GM23338 (cell line): ENCODE measurements around the gene TBCD. TPM values are rescaled to one million over a fixed set of nuclear protein-coding genes. Genes with fewer than 3 reads are reported as not detected.

ENCODE experiments used
- ATAC-seq: fragments of 200-7000 bp; cut with Tn5 transposase; 3 replicates; pipeline ENCODE4 v1.9.1; 2020
- DNase-seq: peaks from one replicate; pipeline ENCODE4 v3.0.0-alpha.2; 2015; ENCODE audit warnings: low spot score
- H2AFZ ChIP-seq: fragments of 200-600 bp; sonication (generic); 2 replicates; pipeline ENCODE4 v1.8.0; 2016; ENCODE audit warnings: antibody characterized with exemption, mild to moderate bottlenecking, moderate library complexity
- H3F3A ChIP-seq: fragments of 200-600 bp; sonication (generic); replicated peaks from 2 replicates; pipeline ENCODE4 v1.8.0; 2017; ENCODE audit warnings: antibody characterized with exemption, mixed run types, low read depth
- H3K27ac ChIP-seq: fragments of 200-600 bp; sonication (generic); 2 replicates; pipeline ENCODE4 v1.6.1; 2016; ENCODE audit warnings: low read depth
- H3K27me3 ChIP-seq: fragments of 200-600 bp; sonication (generic); 2 replicates; pipeline ENCODE4 v1.8.0; 2016; ENCODE audit warnings: mild to moderate bottlenecking, mixed run types, moderate library complexity; ENCODE audit not compliant: insufficient read depth
- H3K36me3 ChIP-seq: fragments of 200-600 bp; sonication (generic); 2 replicates; pipeline ENCODE4 v1.8.0; 2016; ENCODE audit warnings: mild to moderate bottlenecking; ENCODE audit not compliant: insufficient read depth
- H3K4me1 ChIP-seq: fragments of 200-600 bp; sonication (generic); 2 replicates; pipeline ENCODE4 v1.8.0; 2016; ENCODE audit warnings: mild to moderate bottlenecking, moderate library complexity; ENCODE audit not compliant: insufficient read depth
- H3K4me2 ChIP-seq: fragments of 200-600 bp; sonication (generic); 2 replicates; pipeline ENCODE4 v1.7.1; 2017; ENCODE audit warnings: mixed run types
- H3K4me3 ChIP-seq: fragments of 200-600 bp; sonication (generic); 2 replicates; pipeline ENCODE4 v1.6.1; 2016; ENCODE audit warnings: mixed run types
- H3K79me2 ChIP-seq: fragments of 200-600 bp; sonication (generic); replicated peaks from 2 replicates; pipeline ENCODE4 v1.8.0; 2017; ENCODE audit warnings: mild to moderate bottlenecking; ENCODE audit not compliant: insufficient read depth
- H3K9me2 ChIP-seq: fragments of 200-600 bp; sonication (generic); 2 replicates; pipeline ENCODE4 v1.8.0; 2017; ENCODE audit not compliant: insufficient read depth
- H4K20me1 ChIP-seq: fragments of 200-600 bp; sonication (generic); replicated peaks from 2 replicates; pipeline ENCODE4 v1.8.0; 2017; ENCODE audit warnings: mild to moderate bottlenecking; ENCODE audit not compliant: insufficient read depth
- H3K27ac Mint-ChIP-seq: 2 replicates; pipeline ENCODE4 v1.8.0; 2020; ENCODE audit warnings: inconsistent platforms, mild to moderate bottlenecking, moderate library complexity, mixed read lengths
- H3K27me3 Mint-ChIP-seq: 3 replicates; pipeline ENCODE4 v1.8.0; 2022; ENCODE audit warnings: low read depth, mild to moderate bottlenecking, moderate library complexity, mixed read lengths, inconsistent platforms; ENCODE audit not compliant: insufficient read depth, poor library complexity
- H3K36me3 Mint-ChIP-seq: 3 replicates; pipeline ENCODE4 v1.8.0; 2021; ENCODE audit warnings: low read depth, mild to moderate bottlenecking, inconsistent platforms, moderate library complexity, mixed read lengths
- H3K4me1 Mint-ChIP-seq: 3 replicates; pipeline ENCODE4 v1.8.0; 2020; ENCODE audit warnings: mild to moderate bottlenecking, inconsistent platforms, mixed read lengths
- H3K4me3 Mint-ChIP-seq: 3 replicates; pipeline ENCODE4 v1.8.0; 2021; ENCODE audit warnings: moderate library complexity, mild to moderate bottlenecking, inconsistent platforms, mixed read lengths
- H3K9me3 Mint-ChIP-seq: 3 replicates; pipeline ENCODE4 v1.8.0; 2020; ENCODE audit warnings: moderate library complexity, mild to moderate bottlenecking, inconsistent platforms, mixed read lengths
- CREB1 ChIP-seq: fragments of 250-450 bp; sonication (Bioruptor Pico); IDR thresholded peaks from 2 replicates; pipeline ENCODE4 v1.5.0; 2020; ENCODE audit warnings: low read depth, mild to moderate bottlenecking, moderate library complexity
- EZH2 ChIP-seq: fragments of 200-600 bp; sonication (generic); IDR thresholded peaks from one replicate; pipeline ENCODE4 v1.8.0; 2017; ENCODE audit warnings: antibody characterized with exemption, mild to moderate bottlenecking, low read depth; ENCODE audit not compliant: unreplicated experiment
- EZH2phosphoT487 ChIP-seq: fragments of 200-600 bp; sonication (generic); IDR thresholded peaks from one replicate; pipeline ENCODE4 v1.8.1; 2018; ENCODE audit warnings: antibody characterized with exemption; ENCODE audit not compliant: unreplicated experiment
- JUNB ChIP-seq: IDR thresholded peaks from one replicate; pipeline ENCODE4 v1.6.1; 2016; ENCODE audit warnings: antibody characterized with exemption; ENCODE audit not compliant: unreplicated experiment
- NANOG ChIP-seq: IDR thresholded peaks from 2 replicates; pipeline ENCODE4 v1.6.1; 2016; ENCODE audit warnings: antibody characterized with exemption, borderline replicate concordance
- POLR2AphosphoS5 ChIP-seq: IDR thresholded peaks from 2 replicates; pipeline ENCODE4 v1.6.1; 2016; ENCODE audit warnings: antibody characterized with exemption, low read depth
- REST ChIP-seq: IDR thresholded peaks from one replicate; pipeline ENCODE4 v1.6.1; 2018; ENCODE audit warnings: antibody characterized with exemption; ENCODE audit not compliant: unreplicated experiment
- STAT1 ChIP-seq: IDR thresholded peaks from one replicate; pipeline ENCODE4 v1.6.1; 2016; ENCODE audit warnings: antibody characterized with exemption; ENCODE audit not compliant: unreplicated experiment
- ZNF114 ChIP-seq: fragments of 250-450 bp; sonication (Bioruptor Pico); IDR thresholded peaks from 2 replicates; pipeline ENCODE4 v1.5.0; 2020; ENCODE audit warnings: mild to moderate bottlenecking, moderate library complexity
- ZNF331 ChIP-seq: fragments of 250-450 bp; sonication (Bioruptor Pico); IDR thresholded peaks from 2 replicates; pipeline ENCODE4 v1.5.0; 2020; ENCODE audit warnings: low read depth, mild to moderate bottlenecking, moderate library complexity
- ZNF462 ChIP-seq: fragments of 250-450 bp; sonication (Bioruptor Pico); IDR thresholded peaks from 2 replicates; pipeline ENCODE4 v1.5.0; 2020; ENCODE audit warnings: mild to moderate bottlenecking, moderate library complexity
- polyA plus RNA-seq: library from polyadenylated mRNA; unstranded; fragments of >200 nt; fragmentation: Nextera tagmentation; extraction: Ambion mirVana; gene quantifications from 2 replicates; pipeline ENCODE4 v1.2.1, GENCODE V29; 2016
- total RNA-seq: library from RNA; depleted of rRNA; stranded (reverse); fragments of >200 nt; shearing (Covaris generic); gene quantifications from 2 replicates; pipeline ENCODE4 v1.2.3, GENCODE V29; 2014
- TF ChIP-seq, protein P1 (sequence below): IDR thresholded peaks from 2 replicates; pipeline ENCODE4 v1.6.1; 2016; ENCODE audit warnings: antibody characterized with exemption
- TF ChIP-seq, protein P2 (sequence below), 2 experiments: fragments of 200-600 bp in 1 of 2; sonication (generic) in 1 of 2; conservative IDR thresholded peaks; 2 replicates each; pipeline versions ENCODE4 v1.5.1 to v1.6.1; 2016 to 2017; ENCODE audit warnings: antibody characterized with exemption in 2 of 2, low read depth in 2 of 2, mild to moderate bottlenecking in 2 of 2, moderate library complexity in 1 of 2

Gene TBCD
- total and polyA plus RNA-seq, 2 experiments from 2014 or later: 75.0 to 116 TPM

- Histone ChIP-seq H3K79me2 (no peaks in the 10 kb centered on the region), H3K36me3 (no peaks in the 10 kb centered on the region), H3F3A (no peaks in the 10 kb centered on the region), H3K4me2 (no peak overlapping the region), H3K27ac (no peak overlapping the region), H4K20me1 (no peaks in the 10 kb centered on the region), H3K27me3 (no peaks in the 10 kb centered on the region), H3K4me1 (peaks cover 9% of the 10 kb centered on the region; the same call in 1 of the 2 replicates), H2AFZ (no peak overlapping the region), H3K9me2 (no peaks in the 10 kb centered on the region), H3K4me3 (no peak overlapping the region)
- ATAC-seq (no peak), DNase-seq (no peak)
- H3K27ac Mint-ChIP-seq: no peak overlapping the region
- H3K4me3 Mint-ChIP-seq: no peak overlapping the region
- H3K4me1 Mint-ChIP-seq: peaks cover 19% of the 10 kb centered on the region
- peaks cover 7% of the 10 kb centered on the region; the same call in 2 of the 3 replicates for H3K36me3 Mint-ChIP-seq
- no peak for TF ChIP-seq ZNF331 (CRISPR knock-in tag)
- TF ChIP-seq STAT1: no peak
- TF ChIP-seq, protein P1, sequence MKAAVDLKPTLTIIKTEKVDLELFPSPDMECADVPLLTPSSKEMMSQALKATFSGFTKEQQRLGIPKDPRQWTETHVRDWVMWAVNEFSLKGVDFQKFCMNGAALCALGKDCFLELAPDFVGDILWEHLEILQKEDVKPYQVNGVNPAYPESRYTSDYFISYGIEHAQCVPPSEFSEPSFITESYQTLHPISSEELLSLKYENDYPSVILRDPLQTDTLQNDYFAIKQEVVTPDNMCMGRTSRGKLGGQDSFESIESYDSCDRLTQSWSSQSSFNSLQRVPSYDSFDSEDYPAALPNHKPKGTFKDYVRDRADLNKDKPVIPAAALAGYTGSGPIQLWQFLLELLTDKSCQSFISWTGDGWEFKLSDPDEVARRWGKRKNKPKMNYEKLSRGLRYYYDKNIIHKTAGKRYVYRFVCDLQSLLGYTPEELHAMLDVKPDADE: no peak
- no peak for TF ChIP-seq REST
- TF ChIP-seq, protein P2, sequence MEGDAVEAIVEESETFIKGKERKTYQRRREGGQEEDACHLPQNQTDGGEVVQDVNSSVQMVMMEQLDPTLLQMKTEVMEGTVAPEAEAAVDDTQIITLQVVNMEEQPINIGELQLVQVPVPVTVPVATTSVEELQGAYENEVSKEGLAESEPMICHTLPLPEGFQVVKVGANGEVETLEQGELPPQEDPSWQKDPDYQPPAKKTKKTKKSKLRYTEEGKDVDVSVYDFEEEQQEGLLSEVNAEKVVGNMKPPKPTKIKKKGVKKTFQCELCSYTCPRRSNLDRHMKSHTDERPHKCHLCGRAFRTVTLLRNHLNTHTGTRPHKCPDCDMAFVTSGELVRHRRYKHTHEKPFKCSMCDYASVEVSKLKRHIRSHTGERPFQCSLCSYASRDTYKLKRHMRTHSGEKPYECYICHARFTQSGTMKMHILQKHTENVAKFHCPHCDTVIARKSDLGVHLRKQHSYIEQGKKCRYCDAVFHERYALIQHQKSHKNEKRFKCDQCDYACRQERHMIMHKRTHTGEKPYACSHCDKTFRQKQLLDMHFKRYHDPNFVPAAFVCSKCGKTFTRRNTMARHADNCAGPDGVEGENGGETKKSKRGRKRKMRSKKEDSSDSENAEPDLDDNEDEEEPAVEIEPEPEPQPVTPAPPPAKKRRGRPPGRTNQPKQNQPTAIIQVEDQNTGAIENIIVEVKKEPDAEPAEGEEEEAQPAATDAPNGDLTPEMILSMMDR (conservative IDR thresholded peaks at IDR 0.05; ENCODE audit: low read depth in 2 of 2): no peak
- TF ChIP-seq CREB1 (CRISPR knock-in tag): no peak
- no peak for TF ChIP-seq POLR2AphosphoS5
- no peak for TF ChIP-seq EZH2
- no peak for TF ChIP-seq EZH2phosphoT487
- no peak for TF ChIP-seq ZNF114 (CRISPR knock-in tag)
- no peak for TF ChIP-seq NANOG
- TF ChIP-seq JUNB: no peak
- TF ChIP-seq ZNF462 (CRISPR knock-in tag): no peak
- peaks cover 16% of the 10 kb centered on the region for H3K9me3 Mint-ChIP-seq
- H3K27me3 Mint-ChIP-seq: peaks cover 8% of the 10 kb centered on the region
Observed at GRCh38 chr17:82989881-82990280, 238.0 kb downstream of the TBCD start.
